AML-193 (cell line): ENCODE measurements around the gene CRTAC1.
A peak's percentile ranks its signal among the peaks of the same experiment; 100 is the strongest.

Experiments
- DNase-seq, 2 experiments: peaks; one replicate each; lab custom pipeline; 2025; lab: John Stamatoyannopoulos, UW

CRTAC1 gene

GRCh38 chr10:98029149-98030092, 1.0 kb downstream of the CRTAC1 start:
- no peak for DNase-seq

DNA sequence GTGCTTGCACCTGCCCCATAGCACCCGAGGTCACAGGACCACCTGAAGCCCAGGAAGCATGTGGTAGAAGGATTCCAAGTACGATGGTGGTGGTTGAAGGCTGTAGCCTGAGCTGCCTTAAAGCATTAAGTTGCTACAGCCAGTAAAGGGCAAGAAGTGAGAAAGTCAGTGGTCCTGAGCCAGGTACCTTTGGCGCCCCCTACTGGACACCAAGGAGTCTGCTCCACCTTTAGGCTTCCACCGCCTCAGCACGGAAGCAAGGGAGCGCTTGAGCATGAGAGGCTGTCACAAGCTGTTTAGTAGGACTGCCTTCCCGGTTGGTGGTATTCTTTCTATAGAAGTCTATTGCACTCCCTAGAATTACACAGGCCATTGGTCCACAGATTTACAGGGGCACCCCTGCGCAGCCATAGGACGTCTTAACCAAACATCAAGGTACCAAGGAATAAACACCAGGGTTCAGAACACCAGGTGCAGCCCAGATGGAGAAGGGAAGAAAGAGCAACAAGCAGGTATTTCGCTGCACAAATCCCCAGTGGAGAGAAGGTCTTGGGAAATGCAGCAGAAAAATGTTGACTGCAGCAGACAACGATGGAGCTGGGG, 2.2 kb downstream of the CRTAC1 start:
- peak; percentile 44 to 45 for DNase-seq

- no peak for DNase-seq
These were observed 7.4 kb downstream of the CRTAC1 start for GRCh38 chr10:98023024-98023423.

DNA sequence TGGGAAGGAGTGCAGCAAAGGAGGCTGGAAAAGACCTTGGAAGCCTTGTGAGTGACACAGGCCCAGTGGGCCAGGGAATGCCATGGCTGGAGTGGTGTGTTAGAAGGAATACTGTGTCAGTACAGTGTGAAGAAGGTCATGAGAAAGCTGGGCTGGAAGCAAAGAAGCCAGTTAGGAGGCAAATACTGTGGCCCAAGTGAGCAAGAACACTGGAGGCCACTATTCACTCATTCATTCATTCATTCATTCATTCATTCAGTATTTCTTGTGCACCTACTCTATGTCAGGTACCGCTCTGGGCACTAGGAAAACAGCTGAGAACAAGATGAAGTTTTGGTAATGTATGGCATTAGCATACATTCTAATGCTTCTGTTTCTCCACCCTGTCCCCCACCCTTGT, 9.6 kb downstream of the CRTAC1 start:
- no peak for DNase-seq

DNA sequence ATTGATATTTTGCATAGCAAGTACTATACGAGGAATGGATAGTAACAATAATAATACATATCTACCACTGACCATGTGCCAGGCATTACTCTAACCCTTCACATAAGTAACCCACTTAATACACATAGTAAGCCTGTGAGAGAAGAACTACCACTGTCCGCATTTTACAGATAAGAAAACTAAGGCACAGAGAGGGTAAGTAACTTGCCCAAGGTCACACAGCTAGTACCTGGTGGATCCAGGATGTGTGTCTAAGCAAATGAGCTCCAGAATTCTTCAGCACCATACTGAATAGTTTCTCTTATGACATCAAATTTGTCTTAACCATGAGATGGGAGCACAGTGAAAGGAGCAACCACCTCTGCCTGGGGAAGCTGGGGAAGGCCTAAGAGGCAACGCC, 10.2 kb downstream of the CRTAC1 start:
- no peak for DNase-seq

DNA sequence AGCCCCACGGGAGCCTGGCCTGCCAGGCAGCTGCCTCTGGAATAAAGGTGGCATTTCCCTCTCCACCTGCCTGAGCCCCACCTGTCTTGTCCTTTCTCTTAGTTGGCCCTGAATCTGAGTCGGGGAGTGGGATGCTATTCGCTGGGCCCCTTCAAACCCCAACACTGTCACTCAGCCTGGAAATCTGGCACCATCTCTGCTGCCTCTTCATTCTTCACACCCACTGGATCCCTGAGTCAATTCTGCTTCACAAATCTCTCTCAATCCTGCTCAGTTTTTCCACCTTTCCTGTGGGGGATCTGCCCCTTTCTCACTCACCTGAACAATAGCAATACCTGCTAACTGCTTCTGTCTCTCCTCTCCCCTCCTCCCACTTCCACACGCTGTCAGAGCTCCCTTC, 10.6 kb downstream of the CRTAC1 start:
- no peak for DNase-seq

DNA sequence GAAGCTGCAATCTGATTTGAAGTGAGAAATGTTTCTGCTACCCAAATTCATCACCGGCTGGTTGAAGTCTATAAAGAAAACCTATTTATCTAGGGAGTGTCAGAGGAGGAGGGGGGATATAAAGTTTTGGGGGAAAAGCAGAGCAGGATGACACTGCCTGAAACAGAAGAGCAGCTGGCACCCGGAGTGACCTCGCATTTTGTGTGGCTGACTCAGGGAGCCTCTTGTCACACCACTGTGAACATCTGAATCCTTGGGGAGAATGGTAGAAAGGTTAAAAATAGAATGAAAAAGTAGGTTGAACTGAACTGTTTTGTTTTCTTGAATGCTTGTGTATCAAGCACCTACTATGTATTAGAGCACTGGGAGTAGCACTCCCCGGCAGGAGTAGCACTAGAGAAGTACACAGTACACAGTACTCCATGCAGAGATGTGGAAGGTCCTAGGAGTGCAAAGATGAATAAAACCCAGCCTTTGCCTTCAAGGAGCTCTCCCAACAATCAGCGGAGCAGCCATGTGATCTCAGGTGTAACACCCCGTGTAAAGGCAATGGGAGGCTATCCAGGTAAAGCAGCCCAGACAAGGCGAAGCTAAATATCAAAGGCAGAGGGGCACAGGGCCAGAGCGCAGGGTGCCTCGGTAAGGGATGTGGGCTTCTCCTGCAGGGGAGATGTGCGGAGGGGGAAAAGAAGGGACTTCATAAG, 13.5 kb downstream of the CRTAC1 start:
- no peak for DNase-seq

DNA sequence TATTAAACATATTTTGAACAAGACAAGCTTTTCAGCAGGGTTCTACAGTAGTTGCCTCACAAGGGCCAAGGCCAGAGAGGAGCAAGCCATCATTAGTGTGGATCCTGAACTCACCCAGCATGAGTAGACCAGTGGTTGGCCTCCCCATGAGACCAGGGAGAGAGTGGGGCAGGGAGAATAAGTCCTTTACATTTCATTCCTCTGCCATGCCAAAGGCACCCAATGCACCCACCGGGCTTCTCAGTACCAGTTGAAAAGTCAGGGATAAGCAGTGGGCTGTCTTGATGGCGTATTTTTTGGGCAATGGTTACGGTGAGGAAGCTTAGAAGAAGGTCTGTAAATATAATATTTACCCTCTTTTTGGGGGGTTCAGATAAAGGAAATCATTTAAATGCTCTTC, 16.6 kb downstream of the CRTAC1 start:
- DNase-seq: no peak

- no peak for DNase-seq
These were observed 17.3 kb downstream of the CRTAC1 start for GRCh38 chr10:98013122-98013521.

DNA sequence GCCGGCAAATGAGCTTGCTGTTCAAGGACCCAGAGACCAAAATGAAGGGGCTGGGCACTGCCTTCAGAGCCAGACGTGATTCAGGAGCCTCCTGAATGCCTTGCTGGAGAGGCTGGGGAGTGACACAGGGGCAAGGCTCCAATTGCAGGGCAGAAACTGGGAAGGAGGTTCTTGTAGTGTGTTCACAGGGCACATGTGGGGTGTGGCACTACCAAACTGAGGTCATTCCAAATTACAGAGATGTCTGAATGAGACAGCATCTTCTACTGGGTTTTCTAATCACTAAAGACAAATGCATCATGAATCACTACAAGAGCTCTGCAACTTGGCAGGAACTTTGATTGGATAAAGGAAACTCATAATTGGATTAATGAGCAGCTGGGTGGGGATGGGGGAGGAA, 17.8 kb downstream of the CRTAC1 start:
- DNase-seq: no peak

GRCh38 chr10:98010939-98011685, 19.3 kb downstream of the CRTAC1 start:
- DNase-seq: no peak

GRCh38 chr10:98006266-98006665, 24.2 kb downstream of the CRTAC1 start:
- no peak for DNase-seq

DNA sequence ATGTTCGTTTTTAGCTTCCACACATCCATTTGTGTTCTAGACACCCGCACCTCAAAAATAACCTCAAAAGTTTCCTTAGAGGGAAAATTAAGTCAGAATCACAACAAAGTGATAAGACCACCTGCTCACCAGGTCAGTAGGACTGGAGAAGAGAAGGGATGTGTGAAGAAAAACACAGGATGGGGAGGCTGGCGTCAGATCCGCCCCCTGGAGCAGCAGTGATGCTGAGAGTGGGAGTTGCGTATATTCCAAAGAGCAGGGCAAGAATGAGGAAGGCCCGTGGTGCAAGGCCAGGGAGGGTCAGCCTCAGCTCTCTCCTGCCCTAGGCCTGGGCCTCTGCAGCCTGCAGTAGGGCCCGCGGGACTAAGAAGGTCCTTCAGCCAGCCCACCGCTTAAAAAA, 28.7 kb downstream of the CRTAC1 start:
- no peak for DNase-seq

- no peak for DNase-seq
These were observed 30.1 kb downstream of the CRTAC1 start for GRCh38 chr10:98000346-98000745.

- DNase-seq: no peak
These were observed 30.5 kb downstream of the CRTAC1 start for GRCh38 chr10:97999923-98000248.

DNA sequence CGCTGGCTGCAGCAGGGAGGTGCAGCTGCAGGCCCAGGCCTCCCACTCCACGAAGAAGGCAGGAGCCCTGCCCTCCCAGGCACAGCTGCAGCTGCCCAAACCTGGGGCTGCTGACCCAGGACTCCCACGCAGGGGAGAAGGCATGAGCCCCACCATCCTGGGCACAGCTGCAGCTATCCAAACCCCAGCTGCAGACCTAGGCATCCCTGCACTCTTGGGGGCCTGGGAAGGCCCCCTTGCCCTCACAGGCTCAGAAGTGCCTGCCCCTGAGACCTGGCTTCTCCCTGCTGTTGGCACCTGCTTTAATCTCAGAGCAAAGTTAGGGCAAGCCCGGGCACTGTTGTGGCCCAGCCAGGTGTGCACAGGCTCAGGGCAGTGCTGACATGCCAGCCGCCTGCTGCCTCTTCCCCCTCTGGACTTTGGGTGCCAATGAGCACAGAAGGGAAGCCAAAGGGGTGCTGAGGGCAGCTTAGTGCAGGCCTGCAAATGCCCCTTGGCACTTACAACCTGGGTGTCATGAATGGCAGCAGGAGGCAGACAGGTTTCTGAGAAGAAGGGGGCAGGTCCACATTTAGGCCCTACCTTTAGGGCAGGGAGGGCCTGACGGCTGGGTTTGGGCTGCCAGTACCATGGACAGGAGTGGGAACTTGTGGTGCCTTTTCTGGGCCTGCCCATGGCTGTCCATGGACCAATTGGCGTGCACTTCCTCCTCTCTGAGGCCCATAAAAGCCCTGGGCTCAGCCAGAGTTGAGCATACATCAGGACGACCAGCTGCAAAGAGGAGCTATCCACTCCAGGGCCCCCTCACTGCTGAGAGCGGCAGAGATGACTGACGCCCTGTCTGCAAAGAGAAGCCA, 31.1 kb downstream of the CRTAC1 start:
- DNase-seq: no peak

DNA sequence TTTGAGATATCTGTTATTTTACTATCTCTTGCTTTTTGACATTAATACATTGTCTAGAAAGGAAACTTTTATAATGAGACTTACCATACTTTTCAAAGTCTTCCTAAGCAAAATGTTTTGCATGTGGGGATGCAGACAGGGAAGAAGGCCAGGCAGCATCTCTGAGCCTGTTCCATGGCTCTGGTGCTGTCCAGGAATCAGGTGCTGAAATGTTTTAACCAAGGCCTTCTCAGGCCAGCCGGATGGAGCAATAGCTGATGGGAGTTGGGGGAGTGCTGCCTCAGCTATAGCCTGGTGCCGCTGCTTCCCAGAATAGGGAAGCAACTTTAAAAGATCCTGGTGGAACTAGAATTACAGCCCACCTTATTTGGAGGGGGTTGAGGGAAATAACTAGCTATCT, 38.5 kb downstream of the CRTAC1 start:
- no peak for DNase-seq

DNA sequence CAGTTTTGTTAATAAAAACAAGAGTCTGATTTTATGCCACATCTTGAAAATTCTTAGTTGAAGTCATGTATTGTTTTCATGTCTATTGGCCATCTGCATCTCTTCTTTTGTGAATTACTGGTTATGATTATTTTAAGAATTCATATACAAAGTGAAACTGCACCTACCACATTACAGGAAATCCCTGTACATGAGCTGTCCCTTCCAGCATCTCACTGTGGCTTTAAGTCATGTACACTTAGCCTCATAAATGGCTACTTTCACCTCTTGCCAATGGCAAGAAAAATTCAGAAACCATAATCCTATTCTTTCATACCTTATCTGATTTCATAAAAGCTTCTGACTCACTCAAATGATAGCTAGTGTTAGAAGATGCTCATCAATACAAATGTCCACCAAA, 48.6 kb downstream of the CRTAC1 start:
- no peak for DNase-seq

DNA sequence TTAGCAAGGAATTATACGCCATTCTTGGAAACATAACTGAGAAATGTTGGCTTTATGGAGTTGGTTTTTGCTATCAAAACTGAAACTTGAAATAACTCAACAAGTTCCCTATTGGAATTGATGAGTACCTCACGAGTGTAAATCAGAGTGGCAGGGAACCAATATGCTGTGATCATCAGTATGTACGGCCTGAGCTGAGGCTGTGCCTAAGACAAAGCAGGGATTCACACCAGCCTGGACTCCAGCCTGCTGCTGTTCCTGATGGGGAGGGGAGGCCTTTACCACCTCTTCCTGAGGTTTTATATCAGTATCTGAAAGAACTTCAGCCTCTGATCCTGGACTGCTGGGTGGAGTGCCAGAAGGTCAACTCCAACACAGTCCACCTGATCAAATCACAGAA, 52.7 kb downstream of the CRTAC1 start:
- no peak for DNase-seq

GRCh38 chr10:97975598-97975997, 54.8 kb downstream of the CRTAC1 start:
- DNase-seq: no peak
